WTC11 (cell line): Measurements from ENCODE around the gene ITPK1. TPM values are rescaled to one million over a fixed set of nuclear protein-coding genes. Genes with fewer than 3 reads are reported as not detected.

Experiments used
- ATAC-seq: fragments of 200-7000 bp; cut with Tn5 transposase; 2 replicates; pipeline ENCODE4 v1.10.0; 2021; ENCODE audit warnings: mild to moderate bottlenecking, moderate library complexity
- CTCF ChIA-PET: fragments of 300-600 bp; sonication (Branson Sonifier 250); formaldehyde crosslinking; loops from one replicate; lab custom pipeline; 2021; ENCODE audit warnings: antibody characterized with exemption; lab: Charles Lee
- POLR2A ChIA-PET: fragments of 350-600 bp; sonication (Branson Sonifier 250); formaldehyde crosslinking; loops from one replicate; lab custom pipeline; 2021; ENCODE audit warnings: antibody characterized with exemption; lab: Charles Lee
- DNase-seq: peaks from one replicate; pipeline ENCODE4 v3.0.0; 2021; ENCODE audit warnings: low spot score
- H3K27ac Mint-ChIP-seq: 2 replicates; pipeline ENCODE4 v1.8.0; 2021; ENCODE audit warnings: mixed read lengths
- H3K27me3 Mint-ChIP-seq: 2 replicates; pipeline ENCODE4 v1.8.0; 2021; ENCODE audit warnings: low read depth, mild to moderate bottlenecking, moderate library complexity, mixed read lengths
- H3K36me3 Mint-ChIP-seq: 2 replicates; pipeline ENCODE4 v1.8.0; 2021; ENCODE audit warnings: mixed read lengths
- H3K4me1 Mint-ChIP-seq: 2 replicates; pipeline ENCODE4 v1.8.0; 2022; ENCODE audit warnings: mixed read lengths
- H3K4me3 Mint-ChIP-seq: 2 replicates; pipeline ENCODE4 v1.8.0; 2021; ENCODE audit warnings: mild to moderate bottlenecking, moderate library complexity, mixed read lengths
- H3K9me3 Mint-ChIP-seq: 2 replicates; pipeline ENCODE4 v1.8.0; 2021; ENCODE audit warnings: mixed read lengths
- CBFB ChIP-seq: sonication (generic); formaldehyde crosslinking; IDR thresholded peaks from 2 replicates; pipeline ENCODE4 v1.8.1; 2022; ENCODE audit warnings: mild to moderate bottlenecking, low read depth, missing genetic modification reagents
- E2F1 ChIP-seq: sonication (generic); formaldehyde crosslinking; IDR thresholded peaks from 2 replicates; pipeline ENCODE4 v1.8.0; 2022; ENCODE audit warnings: mild to moderate bottlenecking, missing genetic modification reagents
- GABPB1 ChIP-seq: sonication (generic); formaldehyde crosslinking; IDR thresholded peaks from 2 replicates; pipeline ENCODE4 v1.8.1; 2023; ENCODE audit warnings: mild to moderate bottlenecking, missing genetic modification reagents
- HMGXB4 ChIP-seq: sonication (generic); formaldehyde crosslinking; IDR thresholded peaks from 2 replicates; pipeline ENCODE4 v1.8.1; 2023; ENCODE audit warnings: mild to moderate bottlenecking, moderate library complexity, missing genetic modification reagents
- NFE2L1 ChIP-seq: sonication (generic); formaldehyde crosslinking; IDR thresholded peaks from 2 replicates; pipeline ENCODE4 v1.8.1; 2023; ENCODE audit warnings: missing genetic modification reagents
- TP53 ChIP-seq: sonication (generic); formaldehyde crosslinking; IDR thresholded peaks from 2 replicates; pipeline ENCODE4 v1.8.1; 2023; ENCODE audit warnings: mild to moderate bottlenecking, missing genetic modification reagents
- ZNF317 ChIP-seq: sonication (generic); formaldehyde crosslinking; IDR thresholded peaks from 2 replicates; pipeline ENCODE4 v1.8.1; 2023; ENCODE audit warnings: low read depth, mild to moderate bottlenecking, moderate library complexity, missing genetic modification reagents, borderline replicate concordance
- total RNA-seq: library from RNA; stranded (reverse); gene quantifications from 3 replicates; pipeline ENCODE4 v1.2.3, GENCODE V29; 2021
- TF ChIP-seq, protein P1 (sequence below): sonication (generic); formaldehyde crosslinking; IDR thresholded peaks from 2 replicates; pipeline ENCODE4 v1.8.0; 2023; ENCODE audit warnings: missing genetic modification reagents, mild to moderate bottlenecking, borderline replicate concordance
- TF ChIP-seq, protein P2 (sequence below): sonication (generic); formaldehyde crosslinking; IDR thresholded peaks from 2 replicates; pipeline ENCODE4 v1.8.1; 2023; ENCODE audit warnings: mild to moderate bottlenecking, missing genetic modification reagents, moderate library complexity
- TF ChIP-seq, protein P3 (sequence below): sonication (generic); formaldehyde crosslinking; conservative IDR thresholded peaks from 2 replicates; pipeline ENCODE4 v1.8.1; 2023; ENCODE audit warnings: mild to moderate bottlenecking, low read depth, missing genetic modification reagents, moderate library complexity
- TF ChIP-seq, protein P4 (sequence below): fragments of 250-450 bp; sonication (Bioruptor Pico); conservative IDR thresholded peaks from 2 replicates; pipeline ENCODE4 v1.9.0; 2021; ENCODE audit warnings: mild to moderate bottlenecking
- TF ChIP-seq, protein P5 (sequence below): fragments of 250-450 bp; sonication (Bioruptor Pico); IDR thresholded peaks from 2 replicates; pipeline ENCODE4 v1.9.0; 2021; ENCODE audit warnings: mild to moderate bottlenecking
- TF ChIP-seq, protein P6 (sequence below): fragments of 250-450 bp; sonication (Bioruptor Pico); IDR thresholded peaks from 2 replicates; pipeline ENCODE4 v2.1.2; 2022; ENCODE audit warnings: mild to moderate bottlenecking, moderate library complexity

ITPK1 gene
- total RNA-seq, 1 experiment from 2014 or later: 144 TPM

DNA sequence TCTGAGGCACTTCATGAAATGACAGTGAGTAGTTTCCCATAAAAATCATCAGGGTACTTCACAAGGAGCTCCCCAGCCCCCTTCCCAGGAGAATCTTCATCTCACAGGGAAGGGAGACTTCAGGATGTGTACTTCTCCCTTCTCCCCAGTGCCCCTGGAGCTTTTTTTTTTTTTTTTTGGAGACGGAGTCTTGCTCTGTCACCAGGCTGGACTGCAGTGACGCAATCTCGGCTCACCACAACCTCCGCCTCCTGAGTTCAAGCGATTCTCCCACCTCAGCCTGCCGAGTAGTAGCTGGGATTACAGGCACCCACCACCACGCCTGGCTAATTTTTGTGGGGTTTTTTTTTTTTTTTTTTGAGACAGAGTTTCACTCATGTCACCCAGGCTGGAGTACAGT is 10.4 kb downstream of the ITPK1 start:
- Mint-ChIP-seq H3K9me3 (no peaks in the 10 kb centered on the region), H3K4me3 (no peak overlapping the region), H3K4me1 (peaks cover 67% of the 10 kb centered on the region), H3K36me3 (no peaks in the 10 kb centered on the region), H3K27me3 (no peaks in the 10 kb centered on the region), H3K27ac (0 out of 2 replicates have a peak overlapping the region, but pooled peaks have one; percentile 23)
- ATAC-seq (no peak), DNase-seq (no peak)
- POLR2A ChIA-PET: interaction anchor here (0.6 to 1.5 kb wide), 4 partner anchors 27 to 756 kb away, joined by 3 to 4 read pairs (median 3); no protein-coding TSS in a partner anchor
- CTCF ChIA-PET: interaction anchor here (0.5 to 10.7 kb wide), 31 partner anchors 8 to 415 kb away, joined by 3 to 118 read pairs (median 4); partner anchors contain the start of genes ITPK1 and UBR7
- TF ChIP-seq NFE2L1 (CRISPR knock-in tag) (no peak), TP53 (CRISPR knock-in tag) (no peak)

DNA sequence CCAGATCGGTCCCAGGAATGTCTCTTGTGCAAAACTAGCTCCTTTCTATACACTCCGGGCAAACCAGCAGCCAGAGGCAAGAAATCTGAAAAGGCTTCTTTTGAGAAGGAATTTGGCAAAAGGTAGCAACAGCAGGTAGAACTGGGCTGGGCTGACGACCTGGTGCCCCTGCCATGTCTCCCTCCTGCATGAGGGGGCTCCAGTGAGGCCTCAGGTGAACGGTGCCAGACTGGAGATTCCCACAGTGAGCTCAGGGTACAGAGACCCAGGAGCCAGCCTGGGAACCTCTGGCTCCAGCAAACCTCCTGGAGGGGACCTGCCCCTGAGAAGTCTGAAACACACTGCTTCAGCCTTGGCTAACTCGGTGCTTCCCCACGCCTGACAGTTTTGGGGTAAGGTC is 10.8 kb downstream of the ITPK1 start:
- no peaks in the 10 kb centered on the region for H3K27me3 Mint-ChIP-seq
- H3K9me3 Mint-ChIP-seq: no peaks in the 10 kb centered on the region
- ATAC-seq (peak; percentile 87), DNase-seq (peak; percentile 63)
- peak overlapping the region; percentile 23; the same call in 1 of the 2 replicates for H3K27ac Mint-ChIP-seq
- no peaks in the 10 kb centered on the region for H3K36me3 Mint-ChIP-seq
- H3K4me1 Mint-ChIP-seq: peaks cover 67% of the 10 kb centered on the region
- CTCF ChIA-PET: interaction anchor here (0.5 to 10.7 kb wide), 31 partner anchors 8 to 414 kb away, joined by 3 to 118 read pairs (median 4); partner anchors contain the start of genes ITPK1 and UBR7
- TF ChIP-seq E2F1 (CRISPR knock-in tag): no peak
- TF ChIP-seq, protein P1, sequence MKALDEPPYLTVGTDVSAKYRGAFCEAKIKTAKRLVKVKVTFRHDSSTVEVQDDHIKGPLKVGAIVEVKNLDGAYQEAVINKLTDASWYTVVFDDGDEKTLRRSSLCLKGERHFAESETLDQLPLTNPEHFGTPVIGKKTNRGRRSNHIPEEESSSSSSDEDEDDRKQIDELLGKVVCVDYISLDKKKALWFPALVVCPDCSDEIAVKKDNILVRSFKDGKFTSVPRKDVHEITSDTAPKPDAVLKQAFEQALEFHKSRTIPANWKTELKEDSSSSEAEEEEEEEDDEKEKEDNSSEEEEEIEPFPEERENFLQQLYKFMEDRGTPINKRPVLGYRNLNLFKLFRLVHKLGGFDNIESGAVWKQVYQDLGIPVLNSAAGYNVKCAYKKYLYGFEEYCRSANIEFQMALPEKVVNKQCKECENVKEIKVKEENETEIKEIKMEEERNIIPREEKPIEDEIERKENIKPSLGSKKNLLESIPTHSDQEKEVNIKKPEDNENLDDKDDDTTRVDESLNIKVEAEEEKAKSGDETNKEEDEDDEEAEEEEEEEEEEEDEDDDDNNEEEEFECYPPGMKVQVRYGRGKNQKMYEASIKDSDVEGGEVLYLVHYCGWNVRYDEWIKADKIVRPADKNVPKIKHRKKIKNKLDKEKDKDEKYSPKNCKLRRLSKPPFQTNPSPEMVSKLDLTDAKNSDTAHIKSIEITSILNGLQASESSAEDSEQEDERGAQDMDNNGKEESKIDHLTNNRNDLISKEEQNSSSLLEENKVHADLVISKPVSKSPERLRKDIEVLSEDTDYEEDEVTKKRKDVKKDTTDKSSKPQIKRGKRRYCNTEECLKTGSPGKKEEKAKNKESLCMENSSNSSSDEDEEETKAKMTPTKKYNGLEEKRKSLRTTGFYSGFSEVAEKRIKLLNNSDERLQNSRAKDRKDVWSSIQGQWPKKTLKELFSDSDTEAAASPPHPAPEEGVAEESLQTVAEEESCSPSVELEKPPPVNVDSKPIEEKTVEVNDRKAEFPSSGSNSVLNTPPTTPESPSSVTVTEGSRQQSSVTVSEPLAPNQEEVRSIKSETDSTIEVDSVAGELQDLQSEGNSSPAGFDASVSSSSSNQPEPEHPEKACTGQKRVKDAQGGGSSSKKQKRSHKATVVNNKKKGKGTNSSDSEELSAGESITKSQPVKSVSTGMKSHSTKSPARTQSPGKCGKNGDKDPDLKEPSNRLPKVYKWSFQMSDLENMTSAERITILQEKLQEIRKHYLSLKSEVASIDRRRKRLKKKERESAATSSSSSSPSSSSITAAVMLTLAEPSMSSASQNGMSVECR (CRISPR knock-in tag): no peak
- no peak for TF ChIP-seq ZNF317
- no peak for TF ChIP-seq GABPB1 (CRISPR knock-in tag)
- TF ChIP-seq, protein P2, sequence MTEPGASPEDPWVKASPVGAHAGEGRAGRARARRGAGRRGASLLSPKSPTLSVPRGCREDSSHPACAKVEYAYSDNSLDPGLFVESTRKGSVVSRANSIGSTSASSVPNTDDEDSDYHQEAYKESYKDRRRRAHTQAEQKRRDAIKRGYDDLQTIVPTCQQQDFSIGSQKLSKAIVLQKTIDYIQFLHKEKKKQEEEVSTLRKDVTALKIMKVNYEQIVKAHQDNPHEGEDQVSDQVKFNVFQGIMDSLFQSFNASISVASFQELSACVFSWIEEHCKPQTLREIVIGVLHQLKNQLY (CRISPR knock-in tag): no peak
- TF ChIP-seq HMGXB4: no peak
- no peak overlapping the region for H3K4me3 Mint-ChIP-seq
- POLR2A ChIA-PET: interaction anchor here (0.6 to 0.7 kb wide), 3 partner anchors 27 to 756 kb away, joined by 3 to 4 read pairs (median 3); no protein-coding TSS in a partner anchor

DNA sequence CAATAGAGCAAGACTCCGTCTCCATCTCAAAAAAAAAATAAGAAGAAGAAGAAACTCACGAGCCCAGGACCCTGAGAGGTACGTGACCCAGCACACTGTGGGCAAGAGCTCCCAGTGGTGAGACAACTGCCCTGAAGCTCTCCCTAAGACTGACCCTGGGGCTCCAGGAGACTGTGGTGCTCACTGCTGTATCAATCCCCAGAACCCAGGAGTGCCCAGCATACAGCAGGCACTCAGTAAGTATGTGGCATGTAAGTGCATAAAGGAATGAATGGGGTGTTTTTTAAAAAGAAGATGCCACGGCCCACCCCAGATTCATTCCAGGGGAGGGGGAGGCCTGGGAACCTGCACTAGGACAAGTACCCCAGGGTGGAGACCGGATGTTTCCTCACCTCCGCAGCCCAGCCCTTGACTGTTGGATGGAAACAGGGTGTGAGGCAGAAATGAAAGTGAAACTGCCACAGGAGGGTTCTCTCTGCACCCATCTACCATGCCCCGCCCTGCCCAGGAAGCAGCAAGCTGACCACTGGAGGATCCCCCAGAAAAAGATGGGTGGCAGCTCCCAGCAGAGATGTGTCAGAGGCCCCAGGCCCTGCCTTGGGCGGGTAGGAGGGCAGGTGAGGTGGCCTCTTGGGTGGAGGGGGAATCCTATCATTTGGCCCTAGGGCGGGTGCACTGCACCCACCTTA is 12.2 kb downstream of the ITPK1 start:
- peaks cover 58% of the 10 kb centered on the region for H3K4me1 Mint-ChIP-seq
- H3K27ac Mint-ChIP-seq: no peak overlapping the region
- ChIA-PET POLR2A (no interaction called here), CTCF (interaction anchor here (1.9 to 10.7 kb wide), 2 partner anchors 11 to 107 kb away, joined by 7 to 118 read pairs; partner anchors contain the start of gene ITPK1)
- H3K27me3 Mint-ChIP-seq: no peaks in the 10 kb centered on the region
- no peaks in the 10 kb centered on the region for H3K9me3 Mint-ChIP-seq
- DNase-seq (no peak), ATAC-seq (no peak)
- H3K4me3 Mint-ChIP-seq: no peak overlapping the region
- no peaks in the 10 kb centered on the region for H3K36me3 Mint-ChIP-seq
- TF ChIP-seq, protein P3, sequence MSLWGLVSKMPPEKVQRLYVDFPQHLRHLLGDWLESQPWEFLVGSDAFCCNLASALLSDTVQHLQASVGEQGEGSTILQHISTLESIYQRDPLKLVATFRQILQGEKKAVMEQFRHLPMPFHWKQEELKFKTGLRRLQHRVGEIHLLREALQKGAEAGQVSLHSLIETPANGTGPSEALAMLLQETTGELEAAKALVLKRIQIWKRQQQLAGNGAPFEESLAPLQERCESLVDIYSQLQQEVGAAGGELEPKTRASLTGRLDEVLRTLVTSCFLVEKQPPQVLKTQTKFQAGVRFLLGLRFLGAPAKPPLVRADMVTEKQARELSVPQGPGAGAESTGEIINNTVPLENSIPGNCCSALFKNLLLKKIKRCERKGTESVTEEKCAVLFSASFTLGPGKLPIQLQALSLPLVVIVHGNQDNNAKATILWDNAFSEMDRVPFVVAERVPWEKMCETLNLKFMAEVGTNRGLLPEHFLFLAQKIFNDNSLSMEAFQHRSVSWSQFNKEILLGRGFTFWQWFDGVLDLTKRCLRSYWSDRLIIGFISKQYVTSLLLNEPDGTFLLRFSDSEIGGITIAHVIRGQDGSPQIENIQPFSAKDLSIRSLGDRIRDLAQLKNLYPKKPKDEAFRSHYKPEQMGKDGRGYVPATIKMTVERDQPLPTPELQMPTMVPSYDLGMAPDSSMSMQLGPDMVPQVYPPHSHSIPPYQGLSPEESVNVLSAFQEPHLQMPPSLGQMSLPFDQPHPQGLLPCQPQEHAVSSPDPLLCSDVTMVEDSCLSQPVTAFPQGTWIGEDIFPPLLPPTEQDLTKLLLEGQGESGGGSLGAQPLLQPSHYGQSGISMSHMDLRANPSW (CRISPR knock-in tag): no peak
- TF ChIP-seq, protein P4, sequence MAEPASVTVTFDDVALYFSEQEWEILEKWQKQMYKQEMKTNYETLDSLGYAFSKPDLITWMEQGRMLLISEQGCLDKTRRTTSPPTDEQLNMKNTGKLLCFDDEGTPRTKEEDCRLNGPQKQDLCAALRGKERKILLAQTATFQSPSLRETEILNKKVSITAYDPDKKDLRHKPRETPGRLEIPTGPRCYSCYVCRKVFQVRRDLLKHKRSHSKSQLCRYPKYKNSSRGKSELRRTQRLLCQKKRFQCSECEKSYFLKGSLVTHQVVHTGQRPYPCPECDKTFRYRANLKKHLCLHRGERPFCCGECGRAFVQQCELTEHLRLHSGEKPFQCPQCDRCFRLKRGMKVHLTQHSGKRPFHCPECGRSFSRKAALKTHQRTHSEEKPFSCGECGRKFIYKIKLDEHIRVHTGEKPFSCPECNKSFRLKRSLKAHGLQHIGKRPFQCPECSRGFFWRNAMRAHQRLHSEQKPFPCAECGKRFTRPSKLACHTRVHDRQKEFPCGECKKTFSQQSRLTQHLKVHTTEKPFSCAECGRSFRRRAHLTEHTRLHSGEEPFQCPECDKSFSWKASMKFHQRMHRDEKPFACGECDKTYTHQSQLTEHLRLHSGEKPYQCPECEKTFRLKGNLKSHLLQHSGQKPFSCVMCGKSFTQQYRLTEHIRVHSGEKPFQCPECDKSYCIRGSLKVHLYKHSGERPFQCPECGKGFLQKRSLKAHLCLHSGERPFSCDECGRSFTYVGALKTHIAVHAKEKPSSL (CRISPR knock-in tag): no peak
- TF ChIP-seq, protein P5, sequence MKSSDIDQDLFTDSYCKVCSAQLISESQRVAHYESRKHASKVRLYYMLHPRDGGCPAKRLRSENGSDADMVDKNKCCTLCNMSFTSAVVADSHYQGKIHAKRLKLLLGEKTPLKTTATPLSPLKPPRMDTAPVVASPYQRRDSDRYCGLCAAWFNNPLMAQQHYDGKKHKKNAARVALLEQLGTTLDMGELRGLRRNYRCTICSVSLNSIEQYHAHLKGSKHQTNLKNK (CRISPR knock-in tag): no peak
- no peak for TF ChIP-seq CBFB (CRISPR knock-in tag)
- TF ChIP-seq, protein P6, sequence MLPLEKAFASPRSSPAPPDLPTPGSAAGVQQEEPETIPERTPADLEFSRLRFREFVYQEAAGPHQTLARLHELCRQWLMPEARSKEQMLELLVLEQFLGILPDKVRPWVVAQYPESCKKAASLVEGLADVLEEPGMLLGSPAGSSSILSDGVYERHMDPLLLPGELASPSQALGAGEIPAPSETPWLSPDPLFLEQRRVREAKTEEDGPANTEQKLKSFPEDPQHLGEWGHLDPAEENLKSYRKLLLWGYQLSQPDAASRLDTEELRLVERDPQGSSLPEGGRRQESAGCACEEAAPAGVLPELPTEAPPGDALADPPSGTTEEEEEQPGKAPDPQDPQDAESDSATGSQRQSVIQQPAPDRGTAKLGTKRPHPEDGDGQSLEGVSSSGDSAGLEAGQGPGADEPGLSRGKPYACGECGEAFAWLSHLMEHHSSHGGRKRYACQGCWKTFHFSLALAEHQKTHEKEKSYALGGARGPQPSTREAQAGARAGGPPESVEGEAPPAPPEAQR: no peak
